KMS-11 (cell line): ENCODE measurements around the gene MMAB.

Source experiments
- H2AFZ ChIP-seq: fragments of 200-600 bp; sonication (generic); 2 replicates; pipeline ENCODE4 v1.6.1; 2016; ENCODE audit warnings: antibody characterized with exemption, mixed run types, low read depth
- H3K27ac ChIP-seq: fragments of 200-600 bp; sonication (generic); 2 replicates; pipeline ENCODE4 v1.6.1; 2016; ENCODE audit warnings: mild to moderate bottlenecking, mixed run types
- H3K27me3 ChIP-seq: fragments of 200-600 bp; sonication (generic); 2 replicates; pipeline ENCODE4 v1.6.1; 2017; ENCODE audit warnings: mild to moderate bottlenecking, low read depth, mixed run types, moderate library complexity; ENCODE audit not compliant: insufficient read depth
- H3K36me3 ChIP-seq: fragments of 200-600 bp; sonication (generic); 2 replicates; pipeline ENCODE4 v1.6.1; 2017; ENCODE audit warnings: mild to moderate bottlenecking, mixed run types; ENCODE audit not compliant: insufficient read depth
- H3K4me1 ChIP-seq: fragments of 200-600 bp; sonication (generic); 2 replicates; pipeline ENCODE4 v1.6.1; 2016; ENCODE audit warnings: mild to moderate bottlenecking, low read depth, mixed run types; ENCODE audit not compliant: poor library complexity, severe bottlenecking
- H3K4me2 ChIP-seq: fragments of 200-600 bp; sonication (generic); 2 replicates; pipeline ENCODE4 v1.7.0; 2016; ENCODE audit warnings: mild to moderate bottlenecking, mixed run types
- H3K4me3 ChIP-seq: fragments of 200-600 bp; sonication (generic); IDR thresholded peaks from 2 replicates; pipeline ENCODE4 v1.6.1; 2017; ENCODE audit warnings: low read depth, low read length, mixed read lengths; ENCODE audit not compliant: insufficient read depth
- H3K79me2 ChIP-seq: fragments of 200-600 bp; sonication (generic); 2 replicates; pipeline ENCODE4 v1.6.1; 2016; ENCODE audit warnings: low read depth, mixed run types; ENCODE audit not compliant: insufficient read depth
- H3K9ac ChIP-seq: fragments of 200-600 bp; sonication (generic); 2 replicates; pipeline ENCODE4 v1.6.1; 2016; ENCODE audit warnings: mild to moderate bottlenecking, mixed run types
- H4K20me1 ChIP-seq: fragments of 200-600 bp; sonication (generic); 2 replicates; pipeline ENCODE4 v1.6.1; 2016; ENCODE audit warnings: mild to moderate bottlenecking, mixed run types; ENCODE audit not compliant: insufficient read depth
- TF ChIP-seq, protein P1 (sequence below): fragments of 200-600 bp; sonication (generic); conservative IDR thresholded peaks from 2 replicates; pipeline ENCODE4 v1.6.1; 2017; ENCODE audit warnings: low read depth, mild to moderate bottlenecking, antibody characterized with exemption, low read length, moderate library complexity, mixed read lengths

MMAB gene

DNA sequence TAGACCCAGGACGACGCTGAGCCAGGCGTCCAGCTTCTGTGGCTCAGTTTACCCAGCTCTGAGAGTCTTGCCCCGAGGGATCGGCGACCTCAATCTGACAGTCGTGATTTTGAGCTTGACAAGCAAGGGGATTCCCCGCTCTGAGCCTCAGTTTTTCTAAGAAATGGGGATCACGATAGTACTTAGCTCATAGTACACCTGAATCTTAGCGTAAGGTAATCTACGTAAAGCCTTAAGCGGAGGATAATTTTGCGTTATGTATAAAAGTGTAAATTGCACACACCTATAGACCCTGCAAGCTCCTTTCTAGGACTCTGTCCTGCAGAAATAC is 575 bp upstream of the MMAB start:
- TF ChIP-seq, protein P1, sequence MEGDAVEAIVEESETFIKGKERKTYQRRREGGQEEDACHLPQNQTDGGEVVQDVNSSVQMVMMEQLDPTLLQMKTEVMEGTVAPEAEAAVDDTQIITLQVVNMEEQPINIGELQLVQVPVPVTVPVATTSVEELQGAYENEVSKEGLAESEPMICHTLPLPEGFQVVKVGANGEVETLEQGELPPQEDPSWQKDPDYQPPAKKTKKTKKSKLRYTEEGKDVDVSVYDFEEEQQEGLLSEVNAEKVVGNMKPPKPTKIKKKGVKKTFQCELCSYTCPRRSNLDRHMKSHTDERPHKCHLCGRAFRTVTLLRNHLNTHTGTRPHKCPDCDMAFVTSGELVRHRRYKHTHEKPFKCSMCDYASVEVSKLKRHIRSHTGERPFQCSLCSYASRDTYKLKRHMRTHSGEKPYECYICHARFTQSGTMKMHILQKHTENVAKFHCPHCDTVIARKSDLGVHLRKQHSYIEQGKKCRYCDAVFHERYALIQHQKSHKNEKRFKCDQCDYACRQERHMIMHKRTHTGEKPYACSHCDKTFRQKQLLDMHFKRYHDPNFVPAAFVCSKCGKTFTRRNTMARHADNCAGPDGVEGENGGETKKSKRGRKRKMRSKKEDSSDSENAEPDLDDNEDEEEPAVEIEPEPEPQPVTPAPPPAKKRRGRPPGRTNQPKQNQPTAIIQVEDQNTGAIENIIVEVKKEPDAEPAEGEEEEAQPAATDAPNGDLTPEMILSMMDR: no peak
- Histone ChIP-seq H3K4me1 (peaks cover 11% of the 10 kb centered on the region), H4K20me1 (no peaks in the 10 kb centered on the region), H3K27ac (no peak overlapping the region), H3K4me2 (peak overlapping the region; percentile 40), H3K36me3 (no peaks in the 10 kb centered on the region), H3K9ac (peak overlapping the region; percentile 87; the same call in 1 of the 2 replicates), H3K27me3 (no peaks in the 10 kb centered on the region), H3K79me2 (peaks cover 8% of the 10 kb centered on the region; the same call in 1 of the 2 replicates), H3K4me3 (no peak overlapping the region), H2AFZ (peak overlapping the region; percentile 54; the same call in 1 of the 2 replicates)

DNA sequence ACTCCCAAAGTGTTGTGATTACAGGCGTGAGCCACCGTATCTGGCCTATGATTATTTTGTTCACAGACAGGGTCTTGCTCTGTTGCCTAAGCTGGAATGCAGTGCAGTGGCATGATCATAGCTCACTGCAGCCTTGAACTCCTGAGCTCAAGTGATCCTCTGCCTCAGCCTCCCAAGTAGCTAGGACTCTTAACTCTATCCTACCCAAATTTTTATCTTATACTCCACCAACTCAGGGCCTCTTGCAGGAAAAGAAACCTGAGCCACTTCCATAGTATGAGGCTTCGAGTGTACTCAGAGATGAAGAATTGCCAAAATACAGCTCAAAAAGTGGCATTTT is 828 bp downstream of the MMAB start:
- TF ChIP-seq, protein P1: no peak
- Histone ChIP-seq H2AFZ (peak overlapping the region; percentile 52; the same call in 1 of the 2 replicates), H3K4me3 (no peak overlapping the region), H4K20me1 (no peaks in the 10 kb centered on the region), H3K4me2 (peak overlapping the region; percentile 78), H3K36me3 (no peaks in the 10 kb centered on the region), H3K27me3 (no peaks in the 10 kb centered on the region), H3K9ac (peak overlapping the region; percentile 87), H3K4me1 (peaks cover 11% of the 10 kb centered on the region), H3K79me2 (peaks cover 8% of the 10 kb centered on the region; the same call in 1 of the 2 replicates), H3K27ac (peak overlapping the region; percentile 77; the same call in 1 of the 2 replicates)

DNA sequence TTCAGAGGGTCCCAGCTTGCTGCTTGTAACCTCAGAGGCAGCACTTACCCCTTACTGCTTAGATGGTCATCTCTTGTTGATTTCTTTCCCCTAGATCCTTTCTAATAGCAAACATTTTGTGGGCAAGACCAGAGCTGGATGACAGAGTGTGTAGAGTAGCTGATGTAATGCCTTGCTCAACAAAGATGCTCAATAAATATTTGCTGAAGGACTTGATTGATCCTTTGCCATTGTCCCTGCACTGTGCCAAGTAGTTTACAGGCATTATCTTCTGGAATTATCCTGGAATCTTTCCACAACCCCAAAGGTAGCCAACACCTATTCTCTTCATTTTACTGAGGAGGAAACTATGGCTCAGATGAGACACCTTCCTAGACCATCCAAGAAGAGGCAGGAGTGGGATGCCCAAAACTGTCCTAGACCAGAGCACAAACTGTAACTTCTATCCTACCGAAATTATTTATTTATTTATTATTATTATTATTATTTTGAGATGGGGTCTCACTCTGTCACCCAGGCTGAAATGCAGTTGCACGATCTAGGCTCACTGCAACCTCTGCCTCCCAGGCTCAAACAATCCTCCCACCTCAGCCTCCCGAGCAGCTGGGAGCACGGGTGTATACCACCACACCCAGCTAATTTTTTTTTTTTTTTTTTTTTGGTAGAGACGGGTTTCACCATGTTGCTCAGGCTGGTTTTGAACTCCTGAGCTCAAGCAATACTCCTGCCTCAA is 1.4 kb downstream of the MMAB start:
- Histone ChIP-seq H3K9ac (no peak overlapping the region), H3K27ac (no peak overlapping the region), H3K4me3 (no peak overlapping the region), H3K4me1 (peaks cover 11% of the 10 kb centered on the region), H3K36me3 (no peaks in the 10 kb centered on the region), H3K79me2 (peaks cover 8% of the 10 kb centered on the region; the same call in 1 of the 2 replicates), H2AFZ (no peak overlapping the region), H4K20me1 (no peaks in the 10 kb centered on the region), H3K4me2 (no peak overlapping the region), H3K27me3 (no peaks in the 10 kb centered on the region)
- TF ChIP-seq, protein P1: no peak

DNA sequence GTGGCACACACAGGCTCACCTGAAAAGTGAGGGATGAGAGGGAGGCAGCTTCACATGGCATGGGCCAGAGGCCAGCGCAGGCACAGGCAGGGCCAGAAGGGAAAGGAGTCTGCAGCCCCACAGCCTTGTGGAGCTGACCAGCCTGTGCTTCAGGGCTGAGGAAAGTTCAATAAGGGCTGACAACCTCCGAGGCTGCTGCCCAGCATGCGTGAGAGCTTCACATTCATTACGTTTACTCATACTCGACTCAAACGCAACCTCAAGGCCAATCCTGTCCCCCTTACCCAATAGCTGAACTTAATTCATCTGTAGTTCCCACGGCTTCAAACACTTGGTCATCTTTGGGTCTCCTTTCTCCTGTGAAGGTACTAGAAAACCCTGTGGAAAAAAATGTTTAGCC is 4.8 kb downstream of the MMAB start:
- no peaks in the 10 kb centered on the region for H4K20me1 ChIP-seq
- H3K9ac ChIP-seq: no peak overlapping the region
- no peaks in the 10 kb centered on the region for H3K36me3 ChIP-seq
- H3K79me2 ChIP-seq: no peaks in the 10 kb centered on the region
- no peak overlapping the region for H3K4me3 ChIP-seq
- TF ChIP-seq, protein P1: no peak
- H3K27me3 ChIP-seq: no peaks in the 10 kb centered on the region
- no peak overlapping the region for H2AFZ ChIP-seq
- H3K4me1 ChIP-seq: peaks cover 4% of the 10 kb centered on the region
- no peak overlapping the region for H3K4me2 ChIP-seq
- H3K27ac ChIP-seq: no peak overlapping the region
